Esophagus muscularis mucosa (tissue), 4 donors: ENCODE results near the gene AKR1C1.
"Not testable (repeated sequence)": the region's sequence is repeated elsewhere in the genome, so short reads cannot be mapped to it uniquely, and the experiment has no call there.

Experiments
- CTCF ChIP-seq, 3 experiments: fragments of 200-600 bp in 2 of 3; fragments of 450-650 bp in 1 of 3; sonication (generic) in 2 of 3; IDR thresholded peaks; one replicate each; pipeline ENCODE4 v1.5.1; 2017 to 2019; ENCODE audit warnings: antibody characterized with exemption in 3 of 3, mild to moderate bottlenecking in 2 of 3, moderate library complexity in 1 of 3
- EP300 ChIP-seq: sonication (generic); formaldehyde crosslinking; IDR thresholded peaks from one replicate; pipeline ENCODE4 v1.6.1; 2017; ENCODE audit warnings: antibody characterized with exemption
- POLR2A ChIP-seq: fragments of 450-650 bp; IDR thresholded peaks from one replicate; pipeline ENCODE4 v1.6.1; 2017; ENCODE audit warnings: antibody characterized with exemption, moderate library complexity, mild to moderate bottlenecking, low read depth

- TF ChIP-seq CTCF (IDR thresholded peaks at IDR 0.05); POLR2A; EP300: not testable (repeated sequence)
Observed at GRCh38 chr10:4963815-4964154, 570 bp downstream of the AKR1C1 start.
